HL-60 (cell line): Measurements from ENCODE around the gene SLC38A10.
A peak's percentile ranks its signal among the peaks of the same experiment; 100 is the strongest.

ENCODE experiments used
- GABPA ChIP-seq: IDR thresholded peaks from 2 replicates; pipeline ENCODE4 v1.6.1; 2012; ENCODE audit warnings: low read depth
- POLR2AphosphoS5 ChIP-seq: IDR thresholded peaks from 2 replicates; pipeline ENCODE4 v1.6.1; 2012; ENCODE audit warnings: low read depth
- TF ChIP-seq, protein P1 (sequence below): IDR thresholded peaks from one replicate; pipeline ENCODE4 v1.5.1; 2011; ENCODE audit warnings: low read length, control low read depth, inconsistent platforms; ENCODE audit not compliant: insufficient read depth

DNA sequence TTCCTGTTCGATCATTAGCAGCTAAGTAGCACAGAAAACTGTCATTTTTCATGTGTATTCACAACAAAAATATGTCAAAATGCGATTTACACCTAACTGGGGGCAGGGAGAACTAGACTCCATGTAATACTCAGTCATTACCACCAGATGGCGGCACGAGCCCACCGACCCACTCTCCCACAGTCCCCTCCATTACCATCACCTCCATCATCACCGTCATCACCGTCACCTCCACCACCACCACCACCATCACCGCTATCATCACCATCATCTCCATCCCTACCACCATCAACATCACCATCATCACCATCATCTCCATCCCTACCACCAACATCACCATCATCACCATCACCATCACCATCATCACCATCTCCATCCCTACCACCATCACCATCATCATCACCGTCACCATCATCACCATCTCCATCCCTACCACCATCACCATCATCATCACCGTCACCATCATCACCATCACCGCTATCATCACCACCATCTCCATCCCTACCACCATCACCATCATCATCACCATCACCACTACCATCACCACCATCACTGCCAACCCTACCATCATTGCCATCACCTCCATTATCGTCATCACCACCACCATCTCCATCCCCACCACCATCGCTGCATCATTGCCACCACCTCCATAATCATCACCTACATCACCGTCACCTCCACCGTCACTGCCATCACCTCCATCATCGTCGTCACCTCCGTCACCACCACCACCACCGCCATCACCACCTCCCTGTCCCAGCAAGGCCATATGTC, 41.6 kb downstream of the SLC38A10 start:
- no peak for TF ChIP-seq POLR2AphosphoS5
- TF ChIP-seq, protein P1, sequence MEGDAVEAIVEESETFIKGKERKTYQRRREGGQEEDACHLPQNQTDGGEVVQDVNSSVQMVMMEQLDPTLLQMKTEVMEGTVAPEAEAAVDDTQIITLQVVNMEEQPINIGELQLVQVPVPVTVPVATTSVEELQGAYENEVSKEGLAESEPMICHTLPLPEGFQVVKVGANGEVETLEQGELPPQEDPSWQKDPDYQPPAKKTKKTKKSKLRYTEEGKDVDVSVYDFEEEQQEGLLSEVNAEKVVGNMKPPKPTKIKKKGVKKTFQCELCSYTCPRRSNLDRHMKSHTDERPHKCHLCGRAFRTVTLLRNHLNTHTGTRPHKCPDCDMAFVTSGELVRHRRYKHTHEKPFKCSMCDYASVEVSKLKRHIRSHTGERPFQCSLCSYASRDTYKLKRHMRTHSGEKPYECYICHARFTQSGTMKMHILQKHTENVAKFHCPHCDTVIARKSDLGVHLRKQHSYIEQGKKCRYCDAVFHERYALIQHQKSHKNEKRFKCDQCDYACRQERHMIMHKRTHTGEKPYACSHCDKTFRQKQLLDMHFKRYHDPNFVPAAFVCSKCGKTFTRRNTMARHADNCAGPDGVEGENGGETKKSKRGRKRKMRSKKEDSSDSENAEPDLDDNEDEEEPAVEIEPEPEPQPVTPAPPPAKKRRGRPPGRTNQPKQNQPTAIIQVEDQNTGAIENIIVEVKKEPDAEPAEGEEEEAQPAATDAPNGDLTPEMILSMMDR: peak; percentile 87
- TF ChIP-seq GABPA: no peak
